Choroid plexus epithelial cell (primary cell): ENCODE results near the gene KIAA1671.

Experiments
- DNase-seq: peaks from one replicate; pipeline ENCODE4 v3.0.0-alpha.2; 2010; ENCODE audit warnings: low read depth
- H3K4me3 ChIP-seq: 2 replicates; pipeline ENCODE4 v1.5.1; 2011; ENCODE audit warnings: low read depth, mild to moderate bottlenecking, control low read depth, low read length, moderate library complexity
- TF ChIP-seq, protein P1 (sequence below): conservative IDR thresholded peaks from 2 replicates; pipeline ENCODE4 v1.5.1; 2011; ENCODE audit warnings: low read depth, mild to moderate bottlenecking, control low read depth, inconsistent platforms, low read length, moderate library complexity

The KIAA1671 gene

GRCh38 chr22:24989135-24989534, 36.6 kb downstream of the KIAA1671 start:
- TF ChIP-seq, protein P1, sequence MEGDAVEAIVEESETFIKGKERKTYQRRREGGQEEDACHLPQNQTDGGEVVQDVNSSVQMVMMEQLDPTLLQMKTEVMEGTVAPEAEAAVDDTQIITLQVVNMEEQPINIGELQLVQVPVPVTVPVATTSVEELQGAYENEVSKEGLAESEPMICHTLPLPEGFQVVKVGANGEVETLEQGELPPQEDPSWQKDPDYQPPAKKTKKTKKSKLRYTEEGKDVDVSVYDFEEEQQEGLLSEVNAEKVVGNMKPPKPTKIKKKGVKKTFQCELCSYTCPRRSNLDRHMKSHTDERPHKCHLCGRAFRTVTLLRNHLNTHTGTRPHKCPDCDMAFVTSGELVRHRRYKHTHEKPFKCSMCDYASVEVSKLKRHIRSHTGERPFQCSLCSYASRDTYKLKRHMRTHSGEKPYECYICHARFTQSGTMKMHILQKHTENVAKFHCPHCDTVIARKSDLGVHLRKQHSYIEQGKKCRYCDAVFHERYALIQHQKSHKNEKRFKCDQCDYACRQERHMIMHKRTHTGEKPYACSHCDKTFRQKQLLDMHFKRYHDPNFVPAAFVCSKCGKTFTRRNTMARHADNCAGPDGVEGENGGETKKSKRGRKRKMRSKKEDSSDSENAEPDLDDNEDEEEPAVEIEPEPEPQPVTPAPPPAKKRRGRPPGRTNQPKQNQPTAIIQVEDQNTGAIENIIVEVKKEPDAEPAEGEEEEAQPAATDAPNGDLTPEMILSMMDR = no peak
- no peak overlapping the region for H3K4me3 ChIP-seq
- no peak for DNase-seq

GRCh38 chr22:24989541-24989951, 37.0 kb downstream of the KIAA1671 start:
- TF ChIP-seq, protein P1 = no peak
- DNase-seq = no peak
- H3K4me3 ChIP-seq = no peak overlapping the region

DNA sequence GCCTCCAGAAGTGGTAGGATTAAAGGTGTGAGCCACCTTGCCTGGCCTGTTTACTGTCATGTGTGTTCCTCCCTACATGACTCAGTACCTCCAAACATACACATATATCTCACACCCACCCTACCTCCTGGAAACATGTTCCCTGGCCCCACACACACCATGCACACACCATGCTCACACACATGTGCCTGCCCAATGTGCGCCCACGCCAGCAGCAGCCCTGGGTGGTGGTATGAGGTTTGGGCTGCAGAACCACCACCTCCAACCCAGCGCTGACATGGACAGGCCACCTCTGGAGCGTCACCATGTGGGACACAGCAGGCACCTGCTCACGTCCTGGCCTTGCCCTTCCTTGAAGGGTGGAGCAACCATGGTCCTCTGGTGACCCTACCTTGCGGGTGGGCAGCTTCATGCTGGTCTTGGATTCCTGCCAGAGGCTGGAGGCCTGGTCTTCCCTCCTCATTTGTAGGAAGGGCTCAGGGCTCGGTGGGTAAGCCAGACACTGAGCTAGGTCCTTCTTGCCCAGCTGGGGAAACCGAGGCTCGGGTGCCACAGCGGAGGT, 37.9 kb downstream of the KIAA1671 start:
- TF ChIP-seq, protein P1 = no peak
- no peak overlapping the region for H3K4me3 ChIP-seq
- no peak for DNase-seq

- DNase-seq = no peak
- H3K4me3 ChIP-seq = no peak overlapping the region
- TF ChIP-seq, protein P1 = no peak
These were observed 40.4 kb downstream of the KIAA1671 start for GRCh38 chr22:24992946-24993345.

- no peak overlapping the region for H3K4me3 ChIP-seq
- DNase-seq = no peak
- TF ChIP-seq, protein P1 = no peak
These were observed 41.7 kb downstream of the KIAA1671 start for GRCh38 chr22:24994070-24994763.

- no peak for DNase-seq
- TF ChIP-seq, protein P1 = no peak
- no peak overlapping the region for H3K4me3 ChIP-seq
These were observed 43.2 kb downstream of the KIAA1671 start for GRCh38 chr22:24995649-24996180.
